GM18868 (cell line): Measurements from ENCODE around the gene ZNF276.
"Not testable (repeated sequence)": the region's sequence is repeated elsewhere in the genome, so short reads cannot be mapped to it uniquely, and the experiment has no call there.

Source experiments
- ATAC-seq: cut with Tn5 transposase; IDR thresholded peaks from one replicate; pipeline ENCODE4 v1.9.1; 2021; ENCODE audit warnings: mild to moderate bottlenecking, moderate library complexity; ENCODE audit not compliant: unreplicated experiment

ZNF276 gene

DNA sequence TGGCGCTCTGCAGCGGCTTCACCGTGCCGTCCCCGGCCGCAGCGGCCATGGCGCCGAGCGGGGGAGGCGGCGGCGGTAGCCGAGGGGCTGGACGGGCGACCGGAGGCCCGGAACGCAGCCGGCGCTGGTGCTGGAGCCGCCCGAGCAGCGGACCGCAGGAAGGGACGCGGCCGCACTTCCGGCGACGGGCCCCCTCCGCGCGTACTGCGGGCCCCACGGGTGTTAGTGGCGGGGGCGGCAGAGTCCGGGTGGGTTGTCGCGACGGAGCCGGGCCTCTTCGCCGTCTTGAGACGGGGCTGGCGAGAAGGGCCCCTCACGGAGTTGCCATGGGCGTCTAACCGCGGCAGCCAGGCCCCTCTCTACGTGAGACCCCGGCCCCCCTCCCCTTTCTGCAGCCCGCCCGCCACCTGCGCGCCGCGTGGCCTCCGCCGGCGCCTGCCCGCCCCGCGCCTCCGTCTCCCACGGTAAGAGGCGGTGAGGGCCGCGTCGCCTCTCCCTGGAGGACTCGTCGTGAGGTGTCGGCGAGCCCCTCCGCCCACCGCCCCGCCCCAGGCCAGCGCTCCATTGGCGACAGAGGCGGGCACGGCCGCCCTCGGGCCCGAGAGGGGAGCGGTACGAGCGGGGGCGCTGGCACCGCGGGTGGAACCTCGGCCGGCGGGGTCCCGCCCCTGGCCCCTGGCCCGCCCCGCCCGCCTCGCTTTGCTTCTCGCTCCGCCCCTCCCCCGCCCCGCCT is at the start of gene ZNF276, which contains the start of gene VPS9D1:
Gene ZNF276 (plus strand): TSS at position 725 of the 733 bp plus-strand sequence. CDS start 104 bp downstream, outside the sequence.
Gene VPS9D1 (minus strand): TSS at position 86 of the 733 bp plus-strand sequence. CDS start 37 bp downstream, at position 49.
- ATAC-seq = peak; percentile 54

- not testable (repeated sequence) for ATAC-seq
Measured at GRCh38 chr16:89671565-89671964, 49.8 kb upstream of the ZNF276 start.

GRCh38 chr16:89672177-89672941 is 49.0 kb upstream of the ZNF276 start:
- ATAC-seq = no peak

DNA sequence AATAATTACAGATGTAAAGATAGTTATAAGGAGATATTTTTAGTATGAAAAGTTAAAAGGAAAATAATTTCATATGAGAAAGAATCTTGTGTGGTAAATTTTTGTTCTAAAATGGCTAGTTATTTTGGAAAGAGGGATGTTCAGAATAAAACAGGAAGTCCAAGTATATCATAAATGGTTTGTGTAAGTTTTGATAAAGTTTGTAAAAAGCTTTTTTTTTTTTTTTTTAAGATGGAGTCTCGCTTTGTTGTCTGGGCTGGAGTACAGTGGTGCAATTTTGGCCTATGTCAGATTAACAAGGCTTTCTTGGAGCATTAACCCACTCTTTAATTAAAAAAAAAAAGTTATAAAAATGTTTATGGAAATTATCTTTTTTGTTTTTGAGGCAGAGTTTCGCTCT is 43.1 kb upstream of the ZNF276 start:
- ATAC-seq = no peak

GRCh38 chr16:89685916-89686315 is 35.4 kb upstream of the ZNF276 start:
- no peak for ATAC-seq

- ATAC-seq = peak; percentile 80
Measured at GRCh38 chr16:89686520-89687091, 34.7 kb upstream of the ZNF276 start, which contains the start of gene CDK10. TSS of gene CDK10 (plus strand) at chr16:89686689. CDS start at chr16:89686711, 22 bp downstream.

GRCh38 chr16:89687092-89687940 is 34.0 kb upstream of the ZNF276 start:
- ATAC-seq = peak; percentile 10

DNA sequence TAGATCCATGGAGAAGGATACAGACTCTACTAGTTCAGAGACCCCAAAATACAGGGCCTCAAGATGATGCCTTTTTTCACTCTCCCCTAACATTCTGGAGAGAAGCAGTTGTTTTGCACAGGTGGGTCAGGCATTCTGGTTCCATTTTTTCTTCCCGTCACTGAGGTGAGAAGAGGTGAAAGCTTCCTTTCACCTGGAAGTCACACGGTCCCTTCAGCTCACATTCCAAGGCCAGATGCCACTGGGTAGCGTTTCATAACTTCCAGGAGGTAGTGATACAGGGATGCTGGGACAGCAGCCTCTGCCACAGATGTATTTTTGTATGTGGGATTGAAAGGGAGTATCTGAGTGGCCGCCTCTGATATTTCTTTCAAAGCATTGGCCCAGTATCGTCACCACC is 32.9 kb upstream of the ZNF276 start:
- ATAC-seq = no peak

DNA sequence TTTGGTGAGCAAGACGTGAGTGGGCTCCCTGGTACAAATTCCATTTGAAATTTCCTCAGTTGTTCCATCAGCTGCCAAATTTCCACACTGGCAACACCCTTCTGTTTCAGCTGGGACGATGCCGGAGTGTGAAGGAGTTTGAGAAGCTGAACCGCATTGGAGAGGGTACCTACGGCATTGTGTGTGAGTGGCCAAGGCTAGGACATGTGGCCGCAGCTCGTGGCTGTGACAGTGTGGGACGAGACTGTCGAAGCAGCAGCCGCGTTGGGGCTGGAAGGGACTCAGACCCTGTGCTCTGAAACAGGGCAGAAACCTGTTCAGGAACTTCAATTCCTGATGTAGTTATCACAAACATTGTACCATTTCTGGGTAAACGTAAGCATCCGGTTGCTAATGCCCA is 32.2 kb upstream of the ZNF276 start:
- ATAC-seq = no peak

DNA sequence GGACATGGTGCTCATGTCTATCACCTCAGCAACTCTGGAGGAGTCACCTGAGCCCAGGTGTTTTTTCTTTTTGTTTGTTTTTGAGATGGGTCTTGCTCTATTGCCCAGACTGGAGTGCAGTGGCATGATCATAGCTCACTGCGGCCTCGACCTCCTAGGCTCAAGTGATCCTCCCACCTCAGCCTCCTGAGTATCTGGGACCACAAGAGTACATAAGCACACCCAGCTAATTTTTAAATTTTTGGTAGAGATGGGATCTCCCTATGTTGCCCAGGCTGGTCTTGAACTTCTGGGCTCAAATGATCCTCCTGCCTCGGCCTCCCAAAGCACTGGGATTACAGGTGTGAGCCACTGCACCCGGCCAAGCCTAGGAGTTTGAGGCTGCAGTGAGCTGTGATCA is 31.7 kb upstream of the ZNF276 start:
- not testable (repeated sequence) for ATAC-seq

GRCh38 chr16:89690392-89690901 is 30.9 kb upstream of the ZNF276 start:
- ATAC-seq = no peak

GRCh38 chr16:89691231-89691985 is 29.9 kb upstream of the ZNF276 start:
- ATAC-seq = no peak

- no peak for ATAC-seq
Measured at GRCh38 chr16:89691986-89692569, 29.3 kb upstream of the ZNF276 start.

GRCh38 chr16:89693289-89693731 is 28.0 kb upstream of the ZNF276 start:
- ATAC-seq = no peak

DNA sequence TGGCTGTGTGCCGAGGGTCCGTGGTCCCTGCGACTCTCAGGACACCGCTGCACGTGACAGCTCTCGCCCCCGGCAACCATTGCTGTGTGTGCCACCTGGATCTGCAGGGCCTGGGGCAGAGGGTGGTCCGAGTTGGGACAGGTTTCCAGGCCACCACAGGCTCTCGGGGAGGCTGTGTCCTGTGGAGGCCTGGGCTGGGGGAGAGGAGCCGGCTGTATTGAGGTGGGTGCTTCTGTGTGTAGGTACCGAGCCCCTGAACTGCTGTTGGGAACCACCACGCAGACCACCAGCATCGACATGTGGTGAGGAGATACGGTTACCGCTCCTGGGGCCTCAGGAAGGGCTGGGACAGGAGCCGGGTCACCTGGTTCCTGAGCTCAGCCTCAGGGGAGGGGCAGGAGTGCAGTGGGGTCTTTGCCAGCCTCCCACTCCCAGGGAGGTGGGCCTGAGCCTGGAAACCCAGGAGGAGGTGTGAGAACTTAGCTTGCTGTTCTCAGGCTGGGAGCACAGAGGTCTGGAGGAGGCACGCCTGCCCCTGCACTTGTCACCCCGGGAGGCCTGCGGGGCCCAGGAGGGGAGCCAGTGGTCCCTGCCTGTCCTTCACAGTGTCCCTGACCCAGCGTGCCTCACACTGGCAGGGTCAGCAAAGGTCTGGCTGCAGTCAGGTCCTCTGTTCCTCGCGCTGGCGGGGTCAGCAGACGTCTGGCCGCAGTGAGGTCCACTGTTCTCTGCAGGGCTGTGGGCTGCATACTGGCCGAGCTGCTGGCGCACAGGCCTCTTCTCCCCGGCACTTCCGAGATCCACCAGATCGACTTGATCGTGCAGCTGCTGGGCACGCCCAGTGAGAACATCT is 27.2 kb upstream of the ZNF276 start:
- no peak for ATAC-seq

DNA sequence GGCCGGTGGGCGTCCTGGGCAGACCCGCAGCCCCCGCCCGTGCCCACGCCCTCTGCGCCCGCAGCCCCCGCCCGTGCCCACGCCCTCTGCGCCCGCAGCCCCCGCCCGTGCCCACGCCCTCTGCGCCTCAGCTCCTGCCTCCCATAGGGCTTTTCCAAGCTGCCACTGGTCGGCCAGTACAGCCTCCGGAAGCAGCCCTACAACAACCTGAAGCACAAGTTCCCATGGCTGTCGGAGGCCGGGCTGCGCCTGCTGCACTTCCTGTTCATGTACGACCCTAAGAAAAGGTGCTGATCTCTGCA is 26.6 kb upstream of the ZNF276 start:
- ATAC-seq = not testable (repeated sequence)

DNA sequence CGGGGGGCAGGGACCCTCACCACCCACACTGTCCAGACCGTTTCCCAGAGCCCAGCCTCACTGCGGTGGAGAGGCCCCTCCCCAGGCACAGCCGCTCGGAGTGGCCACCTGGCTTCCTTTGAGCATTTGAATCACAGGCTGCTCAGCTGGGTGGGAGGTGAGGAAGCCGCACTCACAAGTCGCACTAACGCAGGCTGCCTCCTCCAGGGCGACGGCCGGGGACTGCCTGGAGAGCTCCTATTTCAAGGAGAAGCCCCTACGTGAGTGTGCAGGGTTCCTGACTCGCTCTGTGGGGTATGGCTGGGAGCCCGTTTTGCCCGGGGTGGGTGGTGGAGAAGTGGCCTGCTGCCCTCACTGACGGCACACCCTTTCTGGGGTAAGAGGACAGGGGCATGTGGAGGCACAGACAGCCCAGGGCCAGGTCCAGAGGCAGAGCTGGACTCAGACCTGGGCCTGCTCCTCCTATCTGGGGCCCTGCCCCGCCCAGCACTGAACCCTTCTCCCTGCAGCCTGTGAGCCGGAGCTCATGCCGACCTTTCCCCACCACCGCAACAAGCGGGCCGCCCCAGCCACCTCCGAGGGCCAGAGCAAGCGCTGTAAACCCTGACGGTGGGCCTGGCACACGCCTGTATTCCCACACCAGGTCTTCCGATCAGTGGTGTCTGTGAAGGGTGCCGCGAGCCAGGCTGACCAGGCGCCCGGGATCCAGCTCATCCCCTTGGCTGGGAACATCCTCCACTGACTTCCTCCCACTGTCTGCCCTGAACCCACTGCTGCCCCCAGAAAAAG is 26.1 kb upstream of the ZNF276 start:
- ATAC-seq = no peak
